ACHN (cell line): ENCODE measurements around the gene CLSTN2.

Experiments
- DNase-seq: peaks from one replicate; pipeline ENCODE4 v3.0.0-alpha.2; 2015
- in situ Hi-C: cut with HindIII; loops from 2 replicates; pipeline ENCODE4 v1.10.0; 2017; ENCODE audit warnings: low sequenced_read_pairs, low pct_ligation_motif_present, low pct_unique_long_range_greater_than_20kb

CLSTN2 gene

DNA sequence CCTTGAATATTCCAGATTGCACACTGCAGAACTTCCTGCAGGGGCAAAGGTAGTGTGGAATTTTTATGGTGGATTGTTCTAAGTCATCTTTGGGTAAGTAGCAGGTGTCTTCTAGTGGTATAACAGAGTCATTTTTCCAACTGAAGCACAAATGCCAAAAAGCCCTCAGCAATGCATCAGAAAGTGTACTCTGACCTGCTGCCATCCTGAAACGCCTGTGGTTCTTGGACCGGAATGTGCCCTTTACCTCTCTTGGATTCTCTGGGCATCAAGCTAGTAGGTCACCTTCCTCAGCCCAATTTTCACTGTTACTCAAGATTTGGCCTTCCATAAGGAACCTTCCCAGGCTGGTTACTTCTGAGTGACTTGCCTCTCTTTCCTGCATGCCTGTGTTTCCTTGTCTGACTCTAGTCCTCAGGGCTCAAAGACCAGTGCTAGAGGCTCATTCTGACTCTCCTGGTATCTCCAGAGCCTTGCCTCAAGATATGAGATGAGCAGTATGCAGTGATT is 4.8 kb downstream of the CLSTN2 start:
- in situ Hi-C loops: no loop called here
- no peak for DNase-seq

DNA sequence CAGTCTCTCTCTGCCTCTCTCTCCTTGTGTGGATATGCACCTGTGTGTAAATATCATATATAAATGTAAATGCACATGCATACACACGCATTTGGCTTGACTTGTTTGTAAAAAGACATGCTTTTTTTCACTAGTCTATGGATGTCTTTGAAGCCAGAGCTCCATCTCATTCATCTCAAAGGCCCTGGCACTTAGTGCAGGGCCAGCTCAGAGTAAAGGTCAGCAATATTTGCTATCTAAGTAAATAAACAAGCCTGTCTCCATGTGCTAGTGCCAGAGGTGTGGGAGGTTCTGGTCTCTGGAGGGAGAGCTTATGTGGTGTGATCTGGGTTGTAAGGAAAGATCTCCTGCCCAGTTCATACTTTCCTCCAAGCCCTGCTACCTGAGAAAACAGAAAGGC is 5.6 kb downstream of the CLSTN2 start:
- no peak for DNase-seq

GRCh38 chr3:139941580-139941979 is 6.6 kb downstream of the CLSTN2 start:
- DNase-seq: no peak
- in situ Hi-C loops: no loop called here

More for the DNA sequence above, 5.6 kb downstream of the CLSTN2 start:
- in situ Hi-C loops: no loop called here

GRCh38 chr3:139944256-139944910 is 9.4 kb downstream of the CLSTN2 start:
- in situ Hi-C loops: no loop called here
- no peak for DNase-seq

DNA sequence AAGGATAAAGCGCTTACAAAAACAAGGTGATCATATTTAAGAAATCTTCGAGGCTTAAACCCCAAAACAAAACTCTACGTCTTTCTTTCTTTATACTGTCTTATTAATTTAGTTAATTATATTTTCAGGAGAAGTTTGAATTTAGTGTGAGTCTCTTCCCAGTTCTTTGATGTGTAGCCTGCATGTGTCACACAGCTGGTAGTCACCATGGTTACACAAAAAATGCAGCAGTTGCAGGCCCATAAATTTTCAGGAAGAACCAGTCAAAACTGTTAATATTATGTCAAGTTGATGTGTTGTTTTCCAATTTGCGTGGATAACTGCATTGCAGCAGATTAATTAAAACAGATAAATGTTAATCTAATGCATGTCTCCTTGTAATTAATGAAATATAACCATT is 10.4 kb downstream of the CLSTN2 start:
- in situ Hi-C loops: no loop called here
- DNase-seq: no peak

GRCh38 chr3:139945942-139946341 is 11.0 kb downstream of the CLSTN2 start:
- in situ Hi-C loops: no loop called here

DNA sequence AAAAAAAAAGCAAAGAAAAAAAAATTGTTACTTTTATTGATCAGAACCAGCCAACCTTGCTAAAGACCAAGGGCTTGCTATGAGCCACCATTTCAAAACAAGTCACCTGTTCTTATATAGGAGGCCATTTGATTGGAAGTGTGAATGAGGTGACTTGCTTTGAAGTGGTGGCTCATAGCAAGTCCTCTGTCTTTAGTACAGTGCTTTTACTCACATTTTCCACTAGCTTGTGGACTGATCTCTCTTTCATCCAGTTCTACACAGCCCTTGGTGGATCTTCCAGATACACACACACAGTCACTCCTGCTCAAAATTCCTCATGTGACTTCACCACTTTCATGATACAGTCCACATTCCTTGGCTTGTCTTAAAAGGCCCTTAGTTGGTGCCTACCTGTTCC is 13.5 kb downstream of the CLSTN2 start:
- in situ Hi-C loops: no loop called here
- no peak for DNase-seq

More at GRCh38 chr3:139945942-139946341, 11.0 kb downstream of the CLSTN2 start:
- no peak for DNase-seq

DNA sequence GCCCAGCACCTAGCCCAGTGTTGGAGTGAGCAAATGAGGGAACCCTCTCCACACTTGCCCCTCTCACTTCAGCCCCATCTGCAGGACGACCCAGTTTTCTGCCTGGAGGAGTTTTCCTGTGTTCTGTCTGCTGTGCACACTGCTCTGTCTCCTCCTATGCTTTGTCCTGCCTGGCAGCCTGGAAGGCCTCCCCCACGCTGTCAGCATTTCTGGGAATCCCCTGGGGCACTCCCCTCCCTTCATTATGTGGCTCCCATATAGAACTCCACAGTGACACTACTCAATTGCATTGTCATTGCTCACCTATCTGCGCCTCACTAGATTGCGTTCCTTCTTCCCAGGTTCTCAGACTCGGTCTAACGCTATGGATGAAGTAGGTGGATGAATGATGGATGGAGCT is 13.9 kb downstream of the CLSTN2 start:
- in situ Hi-C loops: no loop called here
- DNase-seq: no peak

- in situ Hi-C loops: no loop called here
- no peak for DNase-seq
Observed at GRCh38 chr3:139953131-139953910, 18.3 kb downstream of the CLSTN2 start.

DNA sequence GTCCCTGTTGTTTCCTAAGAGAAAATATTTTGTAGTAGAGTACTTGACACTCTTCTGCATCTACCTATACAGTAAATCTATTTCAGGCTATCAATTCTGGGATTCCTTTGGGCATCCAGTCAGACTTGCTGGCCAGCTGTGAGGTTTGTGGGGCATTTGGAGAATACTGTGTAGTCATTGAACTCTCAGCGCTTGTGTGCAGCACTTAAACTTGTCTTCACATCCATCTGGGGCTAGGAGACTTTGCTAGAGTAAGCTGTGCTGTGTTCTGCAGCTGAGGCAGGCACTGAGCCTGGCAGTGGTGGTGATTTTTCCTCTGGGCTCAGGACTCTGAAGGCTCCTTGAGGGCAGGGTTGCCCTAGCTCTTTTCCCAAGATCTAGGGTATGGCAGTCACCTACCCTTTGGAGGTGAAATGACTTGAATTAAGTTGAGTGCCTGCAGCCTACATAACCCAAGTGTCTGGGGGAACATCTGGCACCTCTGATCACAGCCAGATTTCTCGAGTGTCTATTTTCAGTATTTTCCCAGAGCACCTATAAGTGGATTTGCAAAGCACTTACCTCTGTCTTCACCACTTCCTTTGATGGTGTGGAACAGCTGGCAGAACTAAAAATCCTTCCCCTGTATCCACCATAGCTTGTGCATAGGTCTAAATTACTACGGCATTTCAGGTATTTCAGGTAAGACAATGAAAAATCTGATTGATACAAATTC is 19.3 kb downstream of the CLSTN2 start:
- in situ Hi-C loops: no loop called here
- DNase-seq: no peak

GRCh38 chr3:139957844-139958243 is 22.9 kb downstream of the CLSTN2 start:
- DNase-seq: no peak
- in situ Hi-C loops: no loop called here

GRCh38 chr3:139969386-139969785 is 34.4 kb downstream of the CLSTN2 start:
- in situ Hi-C loops: no loop called here
- DNase-seq: no peak

- no peak for DNase-seq
- in situ Hi-C loops: no loop called here
Observed at GRCh38 chr3:139970526-139970925, 35.5 kb downstream of the CLSTN2 start.

DNA sequence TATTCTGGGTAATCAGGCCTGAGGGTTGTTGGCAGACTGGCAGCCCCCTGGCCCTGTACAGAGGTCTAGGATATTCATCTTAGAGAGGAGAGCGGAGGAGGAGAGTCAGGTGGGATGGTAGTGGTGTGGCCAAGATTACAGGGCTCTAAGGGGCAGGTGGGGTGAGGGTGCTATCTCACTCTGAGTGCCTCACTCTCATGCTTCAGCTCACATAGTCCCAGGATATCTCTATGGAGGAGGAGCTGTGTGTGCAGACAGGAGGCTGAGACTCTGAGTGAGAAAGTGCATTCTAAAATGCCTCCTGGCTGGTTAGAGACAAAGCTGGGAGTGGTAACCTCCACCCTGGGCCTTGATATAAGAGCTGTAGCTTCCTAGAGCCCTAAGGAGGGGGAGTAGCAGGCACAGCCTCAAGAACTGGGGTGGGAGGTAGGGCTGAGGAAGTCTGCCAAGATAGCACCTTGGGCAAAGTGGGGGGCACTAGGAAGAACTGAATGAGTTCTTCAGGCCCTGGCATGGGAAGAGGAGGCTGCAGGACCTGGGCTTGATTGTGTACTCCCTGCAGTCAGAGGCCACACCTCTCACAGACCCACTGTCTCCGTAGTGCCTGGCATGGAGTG is 39.9 kb downstream of the CLSTN2 start:
- in situ Hi-C loops: no loop called here
- no peak for DNase-seq

DNA sequence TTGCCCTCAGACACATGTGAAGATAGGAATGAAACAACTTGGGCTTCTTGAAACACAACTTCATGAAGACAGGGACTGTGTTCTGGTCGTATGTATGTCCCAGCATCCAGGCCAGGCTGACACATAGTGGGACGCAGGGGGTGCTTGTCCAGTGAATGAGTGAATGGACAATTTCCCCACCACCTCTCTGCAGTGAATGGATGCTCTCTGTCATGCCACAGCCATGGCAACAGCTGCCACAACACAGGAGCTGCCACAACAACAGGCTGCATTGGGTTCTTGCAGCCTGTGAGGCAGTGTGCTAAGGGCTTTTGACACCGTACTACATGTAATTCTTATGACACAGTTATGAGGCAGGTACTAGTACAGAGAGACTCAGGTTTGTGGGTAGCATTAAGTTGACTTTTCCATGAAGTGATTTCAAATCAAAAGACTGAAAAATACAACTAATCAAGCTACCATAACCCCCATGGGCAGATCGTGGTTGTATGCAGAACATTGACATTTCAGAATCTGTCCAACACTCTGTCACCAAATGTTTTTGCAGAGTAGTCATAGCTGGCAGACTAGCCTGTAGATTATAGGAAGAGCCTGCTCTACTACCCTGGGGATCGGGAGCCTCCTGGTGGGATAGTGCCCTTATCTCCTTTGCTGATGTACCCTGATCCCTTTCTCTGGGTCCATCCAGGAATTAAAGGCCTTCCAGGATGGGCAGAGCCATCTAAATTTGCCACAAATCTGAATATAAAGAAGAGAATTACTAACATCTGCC is 40.8 kb downstream of the CLSTN2 start:
- no peak for DNase-seq
- in situ Hi-C loops: no loop called here

DNA sequence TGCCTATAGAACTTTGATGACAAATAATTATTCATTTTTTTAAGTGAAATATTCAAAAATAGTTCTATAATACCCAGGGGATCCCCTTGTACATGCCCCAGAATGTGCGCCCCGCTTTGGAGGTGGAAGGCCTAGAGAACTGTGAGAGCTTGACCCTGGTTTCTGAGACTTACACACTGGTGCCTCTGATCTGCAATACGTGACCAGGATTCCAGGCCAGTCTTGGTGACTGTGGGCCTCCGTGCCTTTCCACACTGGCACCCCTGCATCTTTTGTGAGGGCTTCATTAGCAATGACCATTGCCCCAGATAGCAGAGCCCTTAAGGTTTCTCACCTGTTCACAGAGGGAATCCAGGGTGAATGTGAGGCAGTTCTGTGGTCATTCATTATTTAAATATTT is 44.0 kb downstream of the CLSTN2 start:
- no peak for DNase-seq
- in situ Hi-C loops: no loop called here

GRCh38 chr3:139979991-139980390 is 45.0 kb downstream of the CLSTN2 start:
- DNase-seq: no peak
- in situ Hi-C loops: no loop called here

- peak; percentile 1 for DNase-seq
- in situ Hi-C loops: no loop called here
Observed at GRCh38 chr3:139982404-139982803, 47.4 kb downstream of the CLSTN2 start.
